OCI-LY7 (cell line): ENCODE results near the gene AHCTF1.

ENCODE experiments used
- EZH2phosphoT487 ChIP-seq: fragments of 200-600 bp; sonication (generic); IDR thresholded peaks from 2 replicates; pipeline ENCODE4 v1.6.1; 2018; ENCODE audit warnings: low read depth, borderline replicate concordance, mild to moderate bottlenecking, mixed run types, antibody characterized with exemption, low read length, moderate library complexity, mixed read lengths
- TF ChIP-seq, protein P1 (sequence below): fragments of 200-600 bp; sonication (generic); conservative IDR thresholded peaks from 2 replicates; pipeline ENCODE4 v1.5.1; 2014; ENCODE audit warnings: mild to moderate bottlenecking, antibody characterized with exemption, low read length, moderate library complexity, mixed read lengths

- TF ChIP-seq, protein P1, sequence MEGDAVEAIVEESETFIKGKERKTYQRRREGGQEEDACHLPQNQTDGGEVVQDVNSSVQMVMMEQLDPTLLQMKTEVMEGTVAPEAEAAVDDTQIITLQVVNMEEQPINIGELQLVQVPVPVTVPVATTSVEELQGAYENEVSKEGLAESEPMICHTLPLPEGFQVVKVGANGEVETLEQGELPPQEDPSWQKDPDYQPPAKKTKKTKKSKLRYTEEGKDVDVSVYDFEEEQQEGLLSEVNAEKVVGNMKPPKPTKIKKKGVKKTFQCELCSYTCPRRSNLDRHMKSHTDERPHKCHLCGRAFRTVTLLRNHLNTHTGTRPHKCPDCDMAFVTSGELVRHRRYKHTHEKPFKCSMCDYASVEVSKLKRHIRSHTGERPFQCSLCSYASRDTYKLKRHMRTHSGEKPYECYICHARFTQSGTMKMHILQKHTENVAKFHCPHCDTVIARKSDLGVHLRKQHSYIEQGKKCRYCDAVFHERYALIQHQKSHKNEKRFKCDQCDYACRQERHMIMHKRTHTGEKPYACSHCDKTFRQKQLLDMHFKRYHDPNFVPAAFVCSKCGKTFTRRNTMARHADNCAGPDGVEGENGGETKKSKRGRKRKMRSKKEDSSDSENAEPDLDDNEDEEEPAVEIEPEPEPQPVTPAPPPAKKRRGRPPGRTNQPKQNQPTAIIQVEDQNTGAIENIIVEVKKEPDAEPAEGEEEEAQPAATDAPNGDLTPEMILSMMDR: no peak
- TF ChIP-seq EZH2phosphoT487: no peak
Observed at GRCh38 chr1:246791303-246791918, 140.3 kb downstream of the AHCTF1 start.
